ENCODE data around the gene KLF16. TPM values are rescaled to one million over a fixed set of nuclear protein-coding genes. Genes with fewer than 3 reads are reported as not detected.
A peak's percentile ranks its signal among the peaks of the same experiment; 100 is the strongest.
"Not testable (repeated sequence)": the region's sequence is repeated elsewhere in the genome, so short reads cannot be mapped to it uniquely, and the experiment has no call there.

Gene KLF16
- total RNA-seq, 5 donors from 2014 or later (not counting 1 experiment from before 2014, with no cell fraction given), result 29.8 to 61.4 (median 32.7) TPM

- peak overlapping the region in 1 of 3 donors; percentile 94 for H3K4me3 Mint-ChIP-seq
- H3K27me3 ChIP-seq (replicated peaks in 1 of 2; ENCODE audit: control insufficient read depth in 2 of 2, extremely low read depth in 1 of 2, insufficient read depth in 2 of 2, low read length in 1 of 2); H3K4me3 ChIP-seq (ENCODE audit: control insufficient read depth in 1 of 2, extremely low read depth in 1 of 2, low read length in 1 of 2); H3K27ac Mint-ChIP-seq; DNase-seq; H3K27me3 Mint-ChIP-seq; CTCF ChIA-PET; H3K9me3 ChIP-seq; ATAC-seq (replicated peaks in 1 of 4); H3K36me3 ChIP-seq (ENCODE audit: control insufficient read depth in 2 of 2, extremely low read depth in 1 of 2, insufficient read depth in 1 of 2, low read length in 1 of 2); POLR2A ChIA-PET; H3K9me3 Mint-ChIP-seq; H3K27ac ChIP-seq (ENCODE audit: low read length): not testable (repeated sequence)
- 93% methylated on average over 9 of the region's 15 CpGs for WGBS (ENCODE audit: insufficient coverage)
- H3K4me1 Mint-ChIP-seq, result peaks cover 24 to 37% (median 31%) of the 10 kb centered on the region in 3 donors
- H3K36me3 Mint-ChIP-seq, result peaks cover 11% of the 10 kb centered on the region
- peaks cover 17 to 41% of the 10 kb centered on the region in 2 experiments for H3K4me1 ChIP-seq (ENCODE audit: control insufficient read depth in 1 of 2, extremely low read depth in 1 of 2, insufficient read depth in 2 of 2, low read length in 2 of 2)
These were observed 23.0 kb upstream of the KLF16 start for GRCh38 chr19:1886360-1886759.

- not testable (repeated sequence) for H3K27me3 Mint-ChIP-seq; H3K36me3 ChIP-seq (ENCODE audit: control insufficient read depth in 2 of 2, extremely low read depth in 1 of 2, insufficient read depth in 1 of 2, low read length in 1 of 2); H3K9me3 Mint-ChIP-seq; H3K27me3 ChIP-seq (replicated peaks in 1 of 2; ENCODE audit: control insufficient read depth in 2 of 2, extremely low read depth in 1 of 2, insufficient read depth in 2 of 2, low read length in 1 of 2); H3K9me3 ChIP-seq
- Mint-ChIP-seq H3K27ac (peak within 1 kb of the TSS; percentile 95 to 99), H3K4me3 (peak within 1 kb of the TSS; percentile 94 to 99 (median 97)), H3K4me1 (peaks cover 28 to 37% (median 35%) of the 10 kb centered on the region in 3 donors), H3K36me3 (peaks cover 11% of the 10 kb centered on the region)
- ChIA-PET CTCF (interaction anchor here (0.6 to 0.7 kb wide), 2 partner anchors 18 to 37 kb away, joined by 4 to 6 read pairs; no protein-coding TSS in a partner anchor), POLR2A (interaction anchor here in 1 of 2 donors (0.6 kb wide), 2 partner anchors 12 to 16 kb away, joined by 3 to 5 read pairs; no protein-coding TSS in a partner anchor)
- Histone ChIP-seq H3K27ac (ENCODE audit: low read length) (peak within 1 kb of the TSS; percentile 95), H3K4me3 (ENCODE audit: control insufficient read depth in 1 of 2, extremely low read depth in 1 of 2, low read length in 1 of 2) (peak within 1 kb of the TSS; percentile 85 to 99), H3K4me1 (ENCODE audit: control insufficient read depth in 1 of 2, extremely low read depth in 1 of 2, insufficient read depth in 2 of 2, low read length in 2 of 2) (peaks cover 17 to 47% of the 10 kb centered on the region in 2 experiments)
- DNase-seq (peak; percentile 89 to 97 (median 94)), ATAC-seq (replicated peaks in 1 of 4) (peak; percentile 73 to 87 (median 78))
- WGBS (ENCODE audit: insufficient coverage), result 19% methylated on average over 39 of the region's 46 CpGs
These were observed 22.2 kb upstream of the KLF16 start, which contains the start of gene ABHD17A for GRCh38 chr19:1885398-1886119. ABHD17A (minus strand) TSS chr19:1885496; CDS start chr19:1881566, 3,930 bp downstream.

GRCh38 chr19:1884719-1885334 lies 21.4 kb upstream of the KLF16 start:
- H3K4me3 Mint-ChIP-seq, result peak overlapping the region; percentile 94 to 99 (median 97)
- no peaks in the 10 kb centered on the region for H3K9me3 ChIP-seq
- ATAC-seq (replicated peaks in 1 of 4) (peak in 3 of 4 experiments; percentile 5 to 10 (median 7)), DNase-seq (peak in 2 of 35 experiments; percentile 25 to 34)
- H3K27ac Mint-ChIP-seq, result peak overlapping the region; percentile 95 to 99
- under 1% methylated on average over 56 of the region's 56 CpGs for WGBS (ENCODE audit: insufficient coverage)
- peak overlapping the region; percentile 95 for H3K27ac ChIP-seq (ENCODE audit: low read length)
- peaks cover 11% of the 10 kb centered on the region for H3K36me3 Mint-ChIP-seq
- peaks cover 31 to 42% (median 32%) of the 10 kb centered on the region in 3 donors for H3K4me1 Mint-ChIP-seq
- peak overlapping the region; percentile 85 to 99 for H3K4me3 ChIP-seq (ENCODE audit: control insufficient read depth in 1 of 2, extremely low read depth in 1 of 2, low read length in 1 of 2)
- no peaks in the 10 kb centered on the region for H3K9me3 Mint-ChIP-seq
- H3K4me1 ChIP-seq (ENCODE audit: control insufficient read depth in 1 of 2, extremely low read depth in 1 of 2, insufficient read depth in 2 of 2, low read length in 2 of 2), result peaks cover 17 to 55% of the 10 kb centered on the region in 2 experiments
- ChIA-PET POLR2A (interaction anchor here in 1 of 2 donors (0.6 kb wide), 1 partner anchor 13 kb away, joined by 3 read pairs; no protein-coding TSS in a partner anchor), CTCF (interaction anchor here (0.7 kb wide), 2 partner anchors 38 to 1249 kb away, joined by 3 to 6 read pairs; no protein-coding TSS in a partner anchor)
- peaks cover 6 to 13% of the 10 kb centered on the region in 2 donors for H3K36me3 ChIP-seq (ENCODE audit: control insufficient read depth in 2 of 2, extremely low read depth in 1 of 2, insufficient read depth in 1 of 2, low read length in 1 of 2)
- no peaks in the 10 kb centered on the region for H3K27me3 Mint-ChIP-seq
- H3K27me3 ChIP-seq (replicated peaks in 1 of 2; ENCODE audit: control insufficient read depth in 2 of 2, extremely low read depth in 1 of 2, insufficient read depth in 2 of 2, low read length in 1 of 2), result no peaks in the 10 kb centered on the region

- Mint-ChIP-seq H3K27ac (peak overlapping the region; percentile 95 to 99), H3K4me3 (peak overlapping the region; percentile 94 to 99 (median 97)), H3K4me1 (peaks cover 30 to 43% (median 32%) of the 10 kb centered on the region in 3 donors), H3K27me3 (no peaks in the 10 kb centered on the region), H3K9me3 (no peaks in the 10 kb centered on the region), H3K36me3 (peaks cover 11% of the 10 kb centered on the region)
- Histone ChIP-seq H3K9me3 (no peaks in the 10 kb centered on the region), H3K36me3 (ENCODE audit: control insufficient read depth in 2 of 2, extremely low read depth in 1 of 2, insufficient read depth in 1 of 2, low read length in 1 of 2) (peaks cover 6 to 13% of the 10 kb centered on the region in 2 donors), H3K27me3 (replicated peaks in 1 of 2; ENCODE audit: control insufficient read depth in 2 of 2, extremely low read depth in 1 of 2, insufficient read depth in 2 of 2, low read length in 1 of 2) (no peaks in the 10 kb centered on the region), H3K27ac (ENCODE audit: low read length) (peak overlapping the region; percentile 95), H3K4me1 (ENCODE audit: control insufficient read depth in 1 of 2, extremely low read depth in 1 of 2, insufficient read depth in 2 of 2, low read length in 2 of 2) (peaks cover 17 to 55% of the 10 kb centered on the region in 2 experiments), H3K4me3 (ENCODE audit: control insufficient read depth in 1 of 2, extremely low read depth in 1 of 2, low read length in 1 of 2) (peak overlapping the region; percentile 85 to 99)
- 1% methylated on average over 9 of the region's 11 CpGs for WGBS (ENCODE audit: insufficient coverage)
- ATAC-seq (replicated peaks in 1 of 4) (peak in 1 of 4 experiments; percentile 7), DNase-seq (peak in 7 of 35 experiments; percentile 45 to 70 (median 60))
- POLR2A ChIA-PET, result no interaction called here
- CTCF ChIA-PET, result interaction anchor here in 1 of 2 donors (0.6 to 0.7 kb wide), 2 partner anchors 159 to 1248 kb away, joined by 3 read pairs; no protein-coding TSS in a partner anchor
These were observed 20.9 kb upstream of the KLF16 start for GRCh38 chr19:1884291-1884718.

GRCh38 chr19:1883784-1884183 lies 20.4 kb upstream of the KLF16 start:
- WGBS (ENCODE audit: insufficient coverage), result 15% methylated on average over 6 of the region's 8 CpGs
- peaks cover 30 to 43% (median 32%) of the 10 kb centered on the region in 3 donors for H3K4me1 Mint-ChIP-seq
- no peaks in the 10 kb centered on the region for H3K27me3 Mint-ChIP-seq
- H3K4me3 Mint-ChIP-seq, result peak overlapping the region; percentile 94 to 99 (median 97)
- H3K9me3 Mint-ChIP-seq, result no peaks in the 10 kb centered on the region
- POLR2A ChIA-PET, result no interaction called here
- Histone ChIP-seq H3K36me3 (ENCODE audit: control insufficient read depth in 2 of 2, extremely low read depth in 1 of 2, insufficient read depth in 1 of 2, low read length in 1 of 2) (peaks cover 6 to 13% of the 10 kb centered on the region in 2 donors), H3K4me3 (ENCODE audit: control insufficient read depth in 1 of 2, extremely low read depth in 1 of 2, low read length in 1 of 2) (peak overlapping the region; percentile 85 to 99), H3K27me3 (replicated peaks in 1 of 2; ENCODE audit: control insufficient read depth in 2 of 2, extremely low read depth in 1 of 2, insufficient read depth in 2 of 2, low read length in 1 of 2) (no peaks in the 10 kb centered on the region), H3K27ac (ENCODE audit: low read length) (peak overlapping the region; percentile 95), H3K9me3 (no peaks in the 10 kb centered on the region), H3K4me1 (ENCODE audit: control insufficient read depth in 1 of 2, extremely low read depth in 1 of 2, insufficient read depth in 2 of 2, low read length in 2 of 2) (peaks cover 17 to 55% of the 10 kb centered on the region in 2 experiments)
- CTCF ChIA-PET, result interaction anchor here in 1 of 2 donors (0.6 kb wide), 1 partner anchor 160 kb away, joined by 3 read pairs; no protein-coding TSS in a partner anchor
- ATAC-seq (replicated peaks in 1 of 4) (no peak), DNase-seq (peak in 3 of 35 experiments; percentile 35 to 47 (median 42))
- peak overlapping the region; percentile 95 to 99 for H3K27ac Mint-ChIP-seq
- H3K36me3 Mint-ChIP-seq, result peaks cover 11% of the 10 kb centered on the region
